ENCODE results near the gene CNR2.

The CNR2 gene

DNA sequence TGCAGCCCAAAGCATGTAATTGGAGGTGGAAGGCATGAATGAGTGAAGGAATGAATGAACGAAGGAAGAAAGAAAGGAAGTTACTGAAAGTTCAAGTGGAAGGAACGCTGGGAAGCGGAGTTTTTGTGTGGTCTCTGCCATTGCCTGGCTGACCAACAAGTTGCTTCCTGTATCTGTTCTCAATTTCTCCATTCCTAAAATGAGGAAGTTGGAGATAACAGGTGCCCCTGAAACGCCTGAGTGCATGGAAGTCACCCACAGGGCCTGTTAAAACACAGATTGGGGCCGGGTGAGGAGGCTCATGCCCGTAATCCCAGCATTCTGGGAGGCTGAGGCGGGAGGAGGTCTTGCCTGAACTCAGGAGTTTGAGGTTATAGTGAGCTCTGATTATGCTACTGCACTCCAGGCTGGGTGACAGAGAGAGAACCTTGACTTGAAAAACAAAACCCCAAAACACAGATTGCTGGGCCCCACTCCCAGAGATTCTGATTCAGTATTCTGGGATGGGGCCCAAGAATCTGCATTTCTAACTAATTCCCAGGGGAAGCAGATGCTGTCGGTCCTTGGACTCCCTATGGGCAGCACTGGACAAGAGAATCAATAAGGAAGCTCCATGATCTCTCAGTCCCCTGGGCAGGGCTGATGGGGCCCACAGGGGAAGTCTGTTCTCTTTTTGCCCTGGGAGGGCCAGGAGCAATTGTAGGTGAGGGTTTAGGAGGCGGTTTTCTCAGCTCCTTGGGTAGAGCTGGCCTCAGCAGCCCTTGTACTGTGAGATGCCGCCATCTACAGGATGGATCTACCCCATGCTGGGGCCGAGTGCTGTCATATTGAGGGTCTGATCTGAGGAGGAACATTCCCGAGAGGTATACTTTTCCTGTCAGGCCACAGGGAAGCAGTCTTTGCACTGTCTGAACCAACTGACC is 3.3 kb upstream of the CNR2 start:
- Histone ChIP-seq H2AFZ (ENCODE audit: low read length) (no peak overlapping the region), H4K20me1 (ENCODE audit: insufficient read depth, low read length) (no peaks in the 10 kb centered on the region), H3K79me2 (ENCODE audit: insufficient read depth, low read length) (no peaks in the 10 kb centered on the region), H3K9me3 (ENCODE audit: low read length) (no peaks in the 10 kb centered on the region), H3K27ac (ENCODE audit: low read depth, low read length, poor library complexity, severe bottlenecking) (peak overlapping the region; percentile 98), H3K27me3 (ENCODE audit: insufficient read depth, low read length) (no peaks in the 10 kb centered on the region), H3K9ac (ENCODE audit: low read length) (no peak overlapping the region; the same call in 1 of the 2 replicates), H3K4me3 (ENCODE audit: low read depth, low read length, poor library complexity, severe bottlenecking) (no peak overlapping the region), H3K4me2 (ENCODE audit: low read length) (peak overlapping the region; percentile 16; the same call in 1 of the 2 replicates), H3K4me1 (ENCODE audit: insufficient read depth, low read length, severe bottlenecking) (peaks cover 67% of the 10 kb centered on the region), H3K36me3 (ENCODE audit: insufficient read depth, low read length) (no peaks in the 10 kb centered on the region), H3K9me2 (ENCODE audit: low read depth, low read length) (no peaks in the 10 kb centered on the region), H3F3A (ENCODE audit: insufficient read depth, low read length) (peaks cover 8% of the 10 kb centered on the region; the same call in 1 of the 2 replicates)
- TF ChIP-seq CTCF (IDR thresholded peaks at IDR 0.05; ENCODE audit: low read length) (peak; percentile 94), EZH2 (IDR thresholded peaks at IDR 0.05; ENCODE audit: borderline replicate concordance, low read length) (no peak)

DNA sequence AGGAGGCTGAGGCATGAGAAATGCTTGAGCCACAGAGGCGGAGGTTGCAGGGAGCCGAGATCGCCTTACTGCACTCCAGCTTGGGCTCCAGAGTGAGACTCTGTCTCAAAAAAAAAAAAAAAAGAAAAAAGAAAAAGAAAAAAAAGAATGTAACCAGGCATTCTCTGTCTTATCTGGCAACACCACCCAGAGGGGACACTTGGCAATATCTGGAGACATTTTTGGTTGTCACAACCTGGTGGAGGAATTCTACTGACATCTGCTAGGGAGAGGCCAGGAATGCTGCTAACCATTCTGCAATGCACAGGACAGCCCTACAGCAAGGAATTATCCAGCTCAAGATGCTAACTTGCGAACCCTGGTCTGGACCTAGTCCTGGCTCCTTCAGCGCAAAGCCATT is 2.3 kb upstream of the CNR2 start:
- H2AFZ ChIP-seq (ENCODE audit: low read length), result no peak overlapping the region
- H3K4me3 ChIP-seq (ENCODE audit: low read depth, low read length, poor library complexity, severe bottlenecking), result no peak overlapping the region
- H3K27ac ChIP-seq (ENCODE audit: low read depth, low read length, poor library complexity, severe bottlenecking), result peak overlapping the region; percentile 98

GRCh38 chr1:23914921-23915320 is 1.8 kb upstream of the CNR2 start:
- TF ChIP-seq EZH2 (IDR thresholded peaks at IDR 0.05; ENCODE audit: borderline replicate concordance, low read length) (no peak), CTCF (IDR thresholded peaks at IDR 0.05; ENCODE audit: low read length) (no peak)

More for the DNA sequence above, 2.3 kb upstream of the CNR2 start:
- Histone ChIP-seq H3K9ac (ENCODE audit: low read length) (no peak overlapping the region), H3K36me3 (ENCODE audit: insufficient read depth, low read length) (no peaks in the 10 kb centered on the region), H3K4me2 (ENCODE audit: low read length) (no peak overlapping the region), H3K27me3 (ENCODE audit: insufficient read depth, low read length) (no peaks in the 10 kb centered on the region), H3F3A (ENCODE audit: insufficient read depth, low read length) (peaks cover 8% of the 10 kb centered on the region; the same call in 1 of the 2 replicates), H3K9me3 (ENCODE audit: low read length) (no peaks in the 10 kb centered on the region), H4K20me1 (ENCODE audit: insufficient read depth, low read length) (no peaks in the 10 kb centered on the region), H3K79me2 (ENCODE audit: insufficient read depth, low read length) (no peaks in the 10 kb centered on the region), H3K9me2 (ENCODE audit: low read depth, low read length) (no peaks in the 10 kb centered on the region), H3K4me1 (ENCODE audit: insufficient read depth, low read length, severe bottlenecking) (peaks cover 75% of the 10 kb centered on the region)
- TF ChIP-seq EZH2 (IDR thresholded peaks at IDR 0.05; ENCODE audit: borderline replicate concordance, low read length) (no peak), CTCF (IDR thresholded peaks at IDR 0.05; ENCODE audit: low read length) (0 out of 2 replicates have a peak, but pooled peaks have one; percentile 7)

More at GRCh38 chr1:23914921-23915320, 1.8 kb upstream of the CNR2 start:
- Histone ChIP-seq H3K9ac (ENCODE audit: low read length) (no peak overlapping the region), H3K4me3 (ENCODE audit: low read depth, low read length, poor library complexity, severe bottlenecking) (no peak overlapping the region), H2AFZ (ENCODE audit: low read length) (no peak overlapping the region), H4K20me1 (ENCODE audit: insufficient read depth, low read length) (no peaks in the 10 kb centered on the region), H3K9me2 (ENCODE audit: low read depth, low read length) (no peaks in the 10 kb centered on the region), H3F3A (ENCODE audit: insufficient read depth, low read length) (peaks cover 8% of the 10 kb centered on the region; the same call in 1 of the 2 replicates), H3K27ac (ENCODE audit: low read depth, low read length, poor library complexity, severe bottlenecking) (peak overlapping the region; percentile 98), H3K79me2 (ENCODE audit: insufficient read depth, low read length) (no peaks in the 10 kb centered on the region), H3K9me3 (ENCODE audit: low read length) (no peaks in the 10 kb centered on the region), H3K36me3 (ENCODE audit: insufficient read depth, low read length) (no peaks in the 10 kb centered on the region), H3K4me1 (ENCODE audit: insufficient read depth, low read length, severe bottlenecking) (peaks cover 75% of the 10 kb centered on the region), H3K4me2 (ENCODE audit: low read length) (no peak overlapping the region), H3K27me3 (ENCODE audit: insufficient read depth, low read length) (no peaks in the 10 kb centered on the region)
